KOPT-K1 (cell line): ENCODE measurements around the gene DOCK1.

ENCODE experiments used
- H3K27ac ChIP-seq: fragments of 200-600 bp; sonication (generic); 2 replicates; pipeline ENCODE4 v1.5.1; 2016; ENCODE audit warnings: antibody characterized with exemption, mild to moderate bottlenecking, low read depth, low read length; ENCODE audit not compliant: poor library complexity, severe bottlenecking
- H3K36me3 ChIP-seq: fragments of 200-600 bp; sonication (generic); 2 replicates; pipeline ENCODE4 v1.5.1; 2017; ENCODE audit warnings: antibody characterized with exemption, mild to moderate bottlenecking, low read length, moderate library complexity; ENCODE audit not compliant: insufficient read depth
- H3K9me3 ChIP-seq: fragments of 200-600 bp; sonication (generic); 2 replicates; pipeline ENCODE4 v1.5.1; 2017; ENCODE audit warnings: antibody characterized with exemption, low read length, mild to moderate bottlenecking; ENCODE audit not compliant: insufficient read depth, poor library complexity, severe bottlenecking

Gene DOCK1

GRCh38 chr10:127418536-127419168, 513.4 kb downstream of the DOCK1 start:
- Histone ChIP-seq H3K9me3 (no peaks in the 10 kb centered on the region), H3K36me3 (no peaks in the 10 kb centered on the region), H3K27ac (no peak overlapping the region)

- H3K36me3 ChIP-seq = no peaks in the 10 kb centered on the region
- H3K9me3 ChIP-seq = no peaks in the 10 kb centered on the region
- no peak overlapping the region for H3K27ac ChIP-seq
These were observed 515.0 kb downstream of the DOCK1 start for GRCh38 chr10:127420138-127420684.

- no peaks in the 10 kb centered on the region for H3K9me3 ChIP-seq
- no peaks in the 10 kb centered on the region for H3K36me3 ChIP-seq
- H3K27ac ChIP-seq = no peak overlapping the region
These were observed 518.1 kb downstream of the DOCK1 start for GRCh38 chr10:127423218-127423915.

GRCh38 chr10:127424594-127425264, 519.5 kb downstream of the DOCK1 start:
- H3K9me3 ChIP-seq = no peaks in the 10 kb centered on the region
- no peak overlapping the region for H3K27ac ChIP-seq
- no peaks in the 10 kb centered on the region for H3K36me3 ChIP-seq

- Histone ChIP-seq H3K36me3 (no peaks in the 10 kb centered on the region), H3K27ac (no peak overlapping the region), H3K9me3 (no peaks in the 10 kb centered on the region)
These were observed 521.5 kb downstream of the DOCK1 start for GRCh38 chr10:127426746-127427145.

- no peaks in the 10 kb centered on the region for H3K36me3 ChIP-seq
- no peaks in the 10 kb centered on the region for H3K9me3 ChIP-seq
- H3K27ac ChIP-seq = no peak overlapping the region
These were observed 522.7 kb downstream of the DOCK1 start for GRCh38 chr10:127427926-127428325.

- no peaks in the 10 kb centered on the region for H3K36me3 ChIP-seq
- H3K9me3 ChIP-seq = no peaks in the 10 kb centered on the region
- H3K27ac ChIP-seq = no peak overlapping the region
These were observed 523.3 kb downstream of the DOCK1 start for GRCh38 chr10:127428385-127428980.

GRCh38 chr10:127429601-127430312, 524.5 kb downstream of the DOCK1 start:
- no peaks in the 10 kb centered on the region for H3K36me3 ChIP-seq
- no peak overlapping the region for H3K27ac ChIP-seq
- H3K9me3 ChIP-seq = no peaks in the 10 kb centered on the region

GRCh38 chr10:127431525-127431924, 526.3 kb downstream of the DOCK1 start:
- Histone ChIP-seq H3K27ac (no peak overlapping the region), H3K9me3 (no peaks in the 10 kb centered on the region), H3K36me3 (no peaks in the 10 kb centered on the region)

GRCh38 chr10:127434006-127434405, 528.8 kb downstream of the DOCK1 start:
- Histone ChIP-seq H3K9me3 (no peaks in the 10 kb centered on the region), H3K27ac (no peak overlapping the region), H3K36me3 (no peaks in the 10 kb centered on the region)

GRCh38 chr10:127435246-127435645, 530.0 kb downstream of the DOCK1 start:
- Histone ChIP-seq H3K27ac (no peak overlapping the region), H3K36me3 (no peaks in the 10 kb centered on the region), H3K9me3 (no peaks in the 10 kb centered on the region)

GRCh38 chr10:127440371-127440770, 535.1 kb downstream of the DOCK1 start:
- H3K9me3 ChIP-seq = no peaks in the 10 kb centered on the region
- no peaks in the 10 kb centered on the region for H3K36me3 ChIP-seq
- H3K27ac ChIP-seq = no peak overlapping the region

- Histone ChIP-seq H3K9me3 (no peaks in the 10 kb centered on the region), H3K36me3 (no peaks in the 10 kb centered on the region), H3K27ac (no peak overlapping the region)
These were observed 536.4 kb downstream of the DOCK1 start for GRCh38 chr10:127441350-127442219.

- Histone ChIP-seq H3K36me3 (no peaks in the 10 kb centered on the region), H3K27ac (no peak overlapping the region), H3K9me3 (no peaks in the 10 kb centered on the region)
These were observed 536.9 kb downstream of the DOCK1 start for GRCh38 chr10:127442220-127442525.
